Skeletal muscle tissue (tissue), 5 donors: ENCODE data around the gene ADAT2. TPM values are rescaled to one million over a fixed set of nuclear protein-coding genes. Genes with fewer than 3 reads are reported as not detected.

Experiments
- H3K27ac ChIP-seq: one replicate; pipeline ENCODE4 v1.7.0; 2013; ENCODE audit warnings: mild to moderate bottlenecking, low read depth, low read length, inconsistent platforms
- H3K27me3 ChIP-seq, 3 donors: one replicate each; pipeline ENCODE4 v1.7.0; 2013; ENCODE audit warnings: low read length in 3 of 3; ENCODE audit not compliant: control insufficient read depth in 3 of 3, insufficient read depth in 3 of 3
- H3K36me3 ChIP-seq, 3 donors: one replicate each; pipeline ENCODE4 v1.7.0; 2013; ENCODE audit warnings: low read length in 3 of 3; ENCODE audit not compliant: control insufficient read depth in 3 of 3, insufficient read depth in 3 of 3
- H3K4me1 ChIP-seq, 3 donors: one replicate each; pipeline ENCODE4 v1.7.0; 2013; ENCODE audit warnings: low read length in 3 of 3, mild to moderate bottlenecking in 3 of 3; ENCODE audit not compliant: control insufficient read depth in 3 of 3, insufficient read depth in 3 of 3
- H3K4me3 ChIP-seq, 3 donors: one replicate each; pipeline ENCODE4 v1.7.0; 2013; ENCODE audit warnings: low read length in 3 of 3
- H3K9ac ChIP-seq, 3 donors: one replicate each; pipeline ENCODE4 v1.7.0; 2013; ENCODE audit warnings: low read length in 3 of 3, mild to moderate bottlenecking in 3 of 3, moderate library complexity in 2 of 3, low read depth in 1 of 3
- H3K9me3 ChIP-seq, 3 donors: one replicate each; pipeline ENCODE4 v1.7.0; 2013; ENCODE audit warnings: low read length in 3 of 3; ENCODE audit not compliant: control insufficient read depth in 3 of 3
- small RNA-seq: library from RNA; depleted of rRNA; stranded (forward); fragments of <200 nt; gene quantifications from one replicate; pipeline ENCODE3, GENCODE V24; 2014
- total RNA-seq: library from RNA; depleted of rRNA; stranded (reverse); fragments of >200 nt; gene quantifications from one replicate; pipeline ENCODE4 v1.2.3, GENCODE V29; 2014
- donor health status: Osteomylitis.

Gene ADAT2
- total RNA-seq, 1 donor from 2014 or later, result 5.7 TPM

DNA sequence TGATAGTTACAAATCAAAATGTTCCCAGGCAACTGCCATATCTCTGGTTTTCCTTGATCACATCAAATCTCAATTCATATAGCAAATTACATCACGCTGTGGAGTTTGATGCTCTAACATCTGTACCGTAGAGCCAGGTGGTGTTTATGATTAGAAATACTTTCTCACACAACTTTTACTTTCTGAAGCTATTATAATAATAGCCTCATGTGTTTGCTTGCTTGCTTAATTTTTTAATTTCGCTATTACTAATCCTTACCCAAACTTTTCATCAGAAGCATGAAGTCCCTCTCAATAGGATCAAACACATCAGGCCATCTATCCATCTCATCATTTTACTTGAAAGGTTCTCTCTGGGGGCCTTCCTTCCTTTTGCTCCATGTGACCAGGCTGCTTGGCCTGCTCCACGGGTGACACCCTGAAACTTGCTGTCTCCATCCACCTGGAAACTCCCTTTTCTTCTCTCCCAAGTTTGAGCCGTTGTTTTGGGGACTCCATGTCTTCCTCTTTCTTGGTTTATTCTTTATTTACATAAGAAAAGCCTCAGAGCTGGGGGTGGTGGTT is 75.4 kb downstream of the ADAT2 start:
- H3K27me3 ChIP-seq, result no peaks in the 10 kb centered on the region
- no peak overlapping the region for H3K4me3 ChIP-seq
- H3K9ac ChIP-seq, result no peak overlapping the region
- no peaks in the 10 kb centered on the region for H3K9me3 ChIP-seq
- H3K4me1 ChIP-seq, result no peaks in the 10 kb centered on the region
- H3K27ac ChIP-seq, result no peak overlapping the region
- H3K36me3 ChIP-seq, result no peaks in the 10 kb centered on the region

DNA sequence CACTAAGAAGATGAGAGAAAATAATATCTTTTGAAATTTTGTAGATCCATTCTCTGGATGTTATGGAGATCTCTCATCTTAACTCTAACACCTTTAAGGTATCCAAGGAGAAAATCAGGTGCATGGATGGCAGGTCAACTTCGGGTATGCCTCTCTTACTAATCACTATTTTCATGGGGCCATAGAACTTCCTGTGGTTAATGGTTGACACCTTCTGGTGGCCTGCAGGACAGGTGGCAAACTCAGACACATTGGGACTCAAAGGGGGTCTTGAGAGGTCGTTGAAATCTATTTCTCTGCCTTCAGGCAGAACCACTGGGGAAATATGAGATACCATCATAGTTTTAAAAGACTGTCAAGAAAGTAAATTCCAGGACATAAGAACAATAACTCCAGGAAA is 76.5 kb downstream of the ADAT2 start:
- no peak overlapping the region for H3K4me3 ChIP-seq
- no peaks in the 10 kb centered on the region for H3K36me3 ChIP-seq
- no peak overlapping the region for H3K9ac ChIP-seq
- H3K9me3 ChIP-seq, result no peaks in the 10 kb centered on the region
- H3K4me1 ChIP-seq, result no peaks in the 10 kb centered on the region
- H3K27me3 ChIP-seq, result no peaks in the 10 kb centered on the region
- no peak overlapping the region for H3K27ac ChIP-seq

Small RNAs within 50 kb of the gene (small RNA-seq; reads per million reads assigned to genes)
- gene RNA5SP221, result 0.07 reads per million

Other genes starting within 250 kb of the ADAT2 start
- 15.7 TPM for gene PEX3, start 110 bp upstream of the ADAT2 start, total RNA-seq
- gene FUCA2, start 61.0 kb upstream of the ADAT2 start, total RNA-seq, result 19.3 TPM
- 38.1 TPM for gene PHACTR2, start 227.3 kb upstream of the ADAT2 start, total RNA-seq